ENCODE results near the gene DSCAML1. TPM values are rescaled to one million over a fixed set of nuclear protein-coding genes. Genes with fewer than 3 reads are reported as not detected.

Gene DSCAML1
- total and polyA plus RNA-seq, 5 donors from 2014 or later: 0.08 to 1.6 (median 0.30) TPM; not detected in 1

GRCh38 chr11:117711331-117711730 is 85.7 kb downstream of the DSCAML1 start:
- no peaks in the 10 kb centered on the region for H3K36me3 ChIP-seq (ENCODE audit: control insufficient read depth, insufficient read depth, low read length)
- no peaks in the 10 kb centered on the region for H3K9me3 ChIP-seq (ENCODE audit: control insufficient read depth in 2 of 2, low read length in 2 of 2)
- H3K4me1 Mint-ChIP-seq: no peaks in the 10 kb centered on the region
- H3K4me1 ChIP-seq (ENCODE audit: control insufficient read depth, insufficient read depth, low read length, poor library complexity, severe bottlenecking): no peaks in the 10 kb centered on the region
- no peak overlapping the region for H3K4me3 Mint-ChIP-seq
- peaks cover under 1% of the 10 kb centered on the region for H3K27me3 ChIP-seq (ENCODE audit: control insufficient read depth, insufficient read depth, low read length)
- no peak overlapping the region for H3K27ac ChIP-seq (ENCODE audit: insufficient read depth, low read length, poor library complexity, severe bottlenecking)
- H3K9me3 Mint-ChIP-seq: peaks cover 0 to 2% (median 0%) of the 10 kb centered on the region in 7 donors
- H3K4me3 ChIP-seq (ENCODE audit: low read depth, low read length): no peak overlapping the region
- peaks cover 17% of the 10 kb centered on the region for H3K27me3 Mint-ChIP-seq
- no peak overlapping the region for H3K27ac Mint-ChIP-seq
- ATAC-seq (ENCODE audit: low read depth in 2 of 2) (no peak), DNase-seq (no peak)
- no peaks in the 10 kb centered on the region for H3K36me3 Mint-ChIP-seq

DNA sequence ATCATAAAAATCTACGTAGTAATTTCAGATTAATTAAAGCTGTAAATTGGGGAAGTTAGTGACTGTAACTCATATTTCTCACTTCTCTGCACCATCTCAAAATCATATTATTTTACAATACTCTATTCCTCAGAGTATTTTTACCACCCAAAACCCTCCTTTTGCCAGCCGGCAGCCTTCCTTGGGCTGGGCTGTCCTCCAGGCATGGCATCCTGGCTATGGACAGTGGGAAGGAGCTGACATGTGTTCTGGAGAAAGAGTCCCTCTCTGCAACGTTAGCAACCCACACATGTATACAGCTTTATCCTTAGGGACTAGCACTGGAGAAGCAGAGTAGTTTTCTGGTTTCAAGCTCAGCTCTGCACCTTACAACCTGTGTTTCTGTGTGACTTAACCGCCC is 86.8 kb downstream of the DSCAML1 start:
- Histone ChIP-seq H3K4me1 (ENCODE audit: control insufficient read depth, insufficient read depth, low read length, poor library complexity, severe bottlenecking) (no peaks in the 10 kb centered on the region), H3K4me3 (ENCODE audit: low read depth, low read length) (no peak overlapping the region), H3K36me3 (ENCODE audit: control insufficient read depth, insufficient read depth, low read length) (no peaks in the 10 kb centered on the region), H3K9me3 (ENCODE audit: control insufficient read depth in 2 of 2, low read length in 2 of 2) (no peaks in the 10 kb centered on the region), H3K27me3 (ENCODE audit: control insufficient read depth, insufficient read depth, low read length) (peaks cover 2% of the 10 kb centered on the region), H3K27ac (ENCODE audit: insufficient read depth, low read length, poor library complexity, severe bottlenecking) (no peak overlapping the region)
- Mint-ChIP-seq H3K9me3 (peaks cover 0 to 2% (median 0%) of the 10 kb centered on the region in 7 donors), H3K27me3 (peaks cover 12% of the 10 kb centered on the region), H3K27ac (no peak overlapping the region), H3K36me3 (no peaks in the 10 kb centered on the region), H3K4me1 (no peaks in the 10 kb centered on the region), H3K4me3 (no peak overlapping the region)
- ATAC-seq (ENCODE audit: low read depth in 2 of 2): no peak
- no peak for DNase-seq

GRCh38 chr11:117706322-117706814 is 90.6 kb downstream of the DSCAML1 start:
- Histone ChIP-seq H3K9me3 (ENCODE audit: control insufficient read depth in 2 of 2, low read length in 2 of 2) (no peaks in the 10 kb centered on the region), H3K4me3 (ENCODE audit: low read depth, low read length) (no peak overlapping the region), H3K36me3 (ENCODE audit: control insufficient read depth, insufficient read depth, low read length) (no peaks in the 10 kb centered on the region), H3K4me1 (ENCODE audit: control insufficient read depth, insufficient read depth, low read length, poor library complexity, severe bottlenecking) (no peaks in the 10 kb centered on the region), H3K27ac (ENCODE audit: insufficient read depth, low read length, poor library complexity, severe bottlenecking) (no peak overlapping the region), H3K27me3 (ENCODE audit: control insufficient read depth, insufficient read depth, low read length) (peaks cover 5% of the 10 kb centered on the region)
- DNase-seq (no peak), ATAC-seq (ENCODE audit: low read depth in 2 of 2) (no peak)
- Mint-ChIP-seq H3K4me3 (no peak overlapping the region), H3K4me1 (peaks cover 0 to 7% (median 2%) of the 10 kb centered on the region in 4 donors), H3K27me3 (peaks cover 8% of the 10 kb centered on the region), H3K36me3 (no peaks in the 10 kb centered on the region), H3K9me3 (no peaks in the 10 kb centered on the region), H3K27ac (no peak overlapping the region)

- no peak for ATAC-seq (ENCODE audit: low read depth in 2 of 2)
- Histone ChIP-seq H3K36me3 (ENCODE audit: control insufficient read depth, insufficient read depth, low read length) (no peaks in the 10 kb centered on the region), H3K27me3 (ENCODE audit: control insufficient read depth, insufficient read depth, low read length) (peaks cover 5% of the 10 kb centered on the region), H3K4me1 (ENCODE audit: control insufficient read depth, insufficient read depth, low read length, poor library complexity, severe bottlenecking) (no peaks in the 10 kb centered on the region), H3K9me3 (ENCODE audit: control insufficient read depth in 2 of 2, low read length in 2 of 2) (no peaks in the 10 kb centered on the region), H3K4me3 (ENCODE audit: low read depth, low read length) (no peak overlapping the region), H3K27ac (ENCODE audit: insufficient read depth, low read length, poor library complexity, severe bottlenecking) (no peak overlapping the region)
- Mint-ChIP-seq H3K27me3 (peaks cover 8% of the 10 kb centered on the region), H3K27ac (no peak overlapping the region), H3K4me3 (no peak overlapping the region), H3K36me3 (no peaks in the 10 kb centered on the region), H3K4me1 (peaks cover 0 to 7% (median 2%) of the 10 kb centered on the region in 4 donors), H3K9me3 (no peaks in the 10 kb centered on the region)
- DNase-seq: no peak
Observed at GRCh38 chr11:117705866-117706265, 91.2 kb downstream of the DSCAML1 start.

GRCh38 chr11:117704395-117705100 is 92.5 kb downstream of the DSCAML1 start:
- Histone ChIP-seq H3K4me1 (ENCODE audit: control insufficient read depth, insufficient read depth, low read length, poor library complexity, severe bottlenecking) (no peaks in the 10 kb centered on the region), H3K27ac (ENCODE audit: insufficient read depth, low read length, poor library complexity, severe bottlenecking) (no peak overlapping the region), H3K36me3 (ENCODE audit: control insufficient read depth, insufficient read depth, low read length) (no peaks in the 10 kb centered on the region), H3K9me3 (ENCODE audit: control insufficient read depth in 2 of 2, low read length in 2 of 2) (no peaks in the 10 kb centered on the region), H3K4me3 (ENCODE audit: low read depth, low read length) (no peak overlapping the region), H3K27me3 (ENCODE audit: control insufficient read depth, insufficient read depth, low read length) (peaks cover 5% of the 10 kb centered on the region)
- Mint-ChIP-seq H3K4me1 (peaks cover 0 to 7% (median 2%) of the 10 kb centered on the region in 4 donors), H3K36me3 (no peaks in the 10 kb centered on the region), H3K27ac (peak overlapping the region in 1 of 3 donors; percentile 77), H3K27me3 (peaks cover 8% of the 10 kb centered on the region), H3K4me3 (no peak overlapping the region), H3K9me3 (no peaks in the 10 kb centered on the region)
- no peak for DNase-seq
- ATAC-seq (ENCODE audit: low read depth in 2 of 2): no peak

GRCh38 chr11:117702946-117703598 is 93.9 kb downstream of the DSCAML1 start:
- ATAC-seq (ENCODE audit: low read depth in 2 of 2): no peak
- Mint-ChIP-seq H3K36me3 (no peaks in the 10 kb centered on the region), H3K9me3 (no peaks in the 10 kb centered on the region), H3K27me3 (peaks cover 6% of the 10 kb centered on the region), H3K4me1 (peaks cover 0 to 7% (median 2%) of the 10 kb centered on the region in 4 donors), H3K4me3 (no peak overlapping the region), H3K27ac (no peak overlapping the region)
- H3K9me3 ChIP-seq (ENCODE audit: control insufficient read depth in 2 of 2, low read length in 2 of 2): no peaks in the 10 kb centered on the region
- no peaks in the 10 kb centered on the region for H3K4me1 ChIP-seq (ENCODE audit: control insufficient read depth, insufficient read depth, low read length, poor library complexity, severe bottlenecking)
- no peak overlapping the region for H3K27ac ChIP-seq (ENCODE audit: insufficient read depth, low read length, poor library complexity, severe bottlenecking)
- DNase-seq: no peak
- H3K27me3 ChIP-seq (ENCODE audit: control insufficient read depth, insufficient read depth, low read length): peaks cover 5% of the 10 kb centered on the region
- H3K36me3 ChIP-seq (ENCODE audit: control insufficient read depth, insufficient read depth, low read length): no peaks in the 10 kb centered on the region
- H3K4me3 ChIP-seq (ENCODE audit: low read depth, low read length): no peak overlapping the region

GRCh38 chr11:117701781-117702180 is 95.2 kb downstream of the DSCAML1 start:
- ATAC-seq (ENCODE audit: low read depth in 2 of 2): no peak

More at GRCh38 chr11:117701781-117702180, 95.2 kb downstream of the DSCAML1 start:
- Histone ChIP-seq H3K9me3 (ENCODE audit: control insufficient read depth in 2 of 2, low read length in 2 of 2) (no peaks in the 10 kb centered on the region), H3K27me3 (ENCODE audit: control insufficient read depth, insufficient read depth, low read length) (peaks cover 5% of the 10 kb centered on the region), H3K36me3 (ENCODE audit: control insufficient read depth, insufficient read depth, low read length) (no peaks in the 10 kb centered on the region), H3K4me3 (ENCODE audit: low read depth, low read length) (no peak overlapping the region), H3K4me1 (ENCODE audit: control insufficient read depth, insufficient read depth, low read length, poor library complexity, severe bottlenecking) (no peaks in the 10 kb centered on the region), H3K27ac (ENCODE audit: insufficient read depth, low read length, poor library complexity, severe bottlenecking) (no peak overlapping the region)
- Mint-ChIP-seq H3K36me3 (no peaks in the 10 kb centered on the region), H3K4me1 (peaks cover 0 to 7% (median 2%) of the 10 kb centered on the region in 4 donors), H3K27me3 (no peaks in the 10 kb centered on the region), H3K9me3 (no peaks in the 10 kb centered on the region), H3K27ac (no peak overlapping the region), H3K4me3 (no peak overlapping the region)
- no peak for DNase-seq
